Body of pancreas (tissue), 4 donors: ENCODE data around the gene PHF24. TPM values are rescaled to one million over a fixed set of nuclear protein-coding genes. Genes with fewer than 3 reads are reported as not detected.

Experiments used
- ATAC-seq: fragments of 150-250 bp; one replicate; pipeline ENCODE4 v1.9.1; 2016
- DNase-seq, 4 donors: peaks; one replicate each; pipeline ENCODE4 v3.0.0-alpha.2; 2019
- H3K27ac ChIP-seq, 4 donors: fragments of 200-600 bp; sonication (generic); 1 replicate in 3 of 4; 2 replicates in 1 of 4; pipeline versions ENCODE4 v1.5.1 to v1.6.1; 2016 to 2019; ENCODE audit warnings: mild to moderate bottlenecking in 1 of 4, mixed read lengths in 1 of 4, moderate library complexity in 1 of 4
- H3K27me3 ChIP-seq, 2 donors: fragments of 200-600 bp; sonication (generic); one replicate each; pipeline ENCODE4 v1.6.0; 2016; ENCODE audit warnings: mild to moderate bottlenecking in 1 of 2
- H3K36me3 ChIP-seq, 2 donors: fragments of 200-600 bp; sonication (generic); replicated peaks in 1 of 2; 2 replicates each; pipeline ENCODE4 v1.5.1; 2016; ENCODE audit warnings: low read depth in 2 of 2; ENCODE audit not compliant: insufficient read depth in 1 of 2
- H3K4me1 ChIP-seq: fragments of 200-600 bp; sonication (generic); one replicate; pipeline ENCODE4 v1.6.0; 2016
- H3K4me3 ChIP-seq, 2 donors: fragments of 200-600 bp; sonication (generic); 1 replicate in 1 of 2; 2 replicates in 1 of 2; pipeline ENCODE4 v1.5.1; 2016 to 2019
- H3K9me3 ChIP-seq, 3 donors: fragments of 200-600 bp; sonication (generic); 1 replicate in 2 of 3; 2 replicates in 1 of 3; pipeline ENCODE4 v1.5.1; 2016
- CTCF ChIP-seq, 7 experiments: fragments of 450-650 bp in 4 of 7; fragments of 200-600 bp in 3 of 7; sonication (generic) in 3 of 7; IDR thresholded peaks; one replicate each; pipeline ENCODE4 v1.5.1; 2016 to 2019; ENCODE audit warnings: antibody characterized with exemption in 7 of 7
- POLR2A ChIP-seq, 3 donors: fragments of 450-650 bp; IDR thresholded peaks; one replicate each; pipeline ENCODE4 v1.6.1; 2016; ENCODE audit warnings: antibody characterized with exemption in 3 of 3, mild to moderate bottlenecking in 2 of 3
- WGBS, 2 donors: methylation state at CpG; one replicate each; pipeline ENCODE4 v1.1.5; 2017; 5-methylcytosine and 5-hydroxymethylcytosine counted together
- intact Hi-C: fragments of 100-400 bp; cut with DNase I; formaldehyde crosslinking; loops from one replicate; pipeline ENCODE4 v1.15.1; 2023
- total RNA-seq, 2 donors: library from RNA; depleted of rRNA; stranded (reverse); fragments of >200 nt; gene quantifications; one replicate each; pipeline ENCODE4 v1.1.0, GENCODE V29; 2016

The PHF24 gene
- total RNA-seq, 2 donors from 2014 or later: 0.26 TPM; not detected in 1

GRCh38 chr9:34996181-34996904 lies 38.3 kb downstream of the PHF24 start:
- Histone ChIP-seq H3K36me3 (no peaks in the 10 kb centered on the region), H3K9me3 (no peaks in the 10 kb centered on the region), H3K27ac (no peak overlapping the region), H3K4me1 (peaks cover 22% of the 10 kb centered on the region), H3K27me3 (no peaks in the 10 kb centered on the region), H3K4me3 (no peak overlapping the region)
- TF ChIP-seq CTCF (IDR thresholded peaks at IDR 0.05): no peak
- TF ChIP-seq POLR2A (IDR thresholded peaks at IDR 0.05): no peak
- DNase-seq: no peak
- intact Hi-C loops: no loop called here
- ATAC-seq: no peak
- WGBS, 2 donors: 92 to 93% methylated on average over 26 of the region's 26 CpGs

DNA sequence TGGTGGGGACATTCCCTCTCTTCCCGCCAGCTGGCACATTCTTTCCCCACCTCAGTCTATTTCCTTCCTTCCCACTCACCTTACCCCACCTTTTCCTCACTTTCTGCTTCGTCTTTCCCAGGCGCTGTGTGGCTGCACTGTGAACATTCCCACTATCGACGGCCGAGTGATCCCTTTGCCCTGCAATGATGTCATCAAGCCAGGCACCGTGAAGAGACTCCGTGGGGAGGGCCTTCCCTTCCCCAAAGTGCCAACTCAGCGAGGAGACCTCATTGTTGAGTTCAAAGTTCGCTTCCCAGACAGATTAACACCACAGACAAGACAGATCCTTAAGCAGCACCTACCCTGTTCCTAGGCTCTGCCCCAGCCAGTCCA lies 38.8 kb downstream of the PHF24 start:
- DNase-seq (no peak), ATAC-seq (no peak)
- Histone ChIP-seq H3K4me3 (no peak overlapping the region), H3K9me3 (no peaks in the 10 kb centered on the region), H3K27me3 (no peaks in the 10 kb centered on the region), H3K36me3 (no peaks in the 10 kb centered on the region), H3K27ac (no peak overlapping the region), H3K4me1 (peaks cover 19% of the 10 kb centered on the region)
- 73 to 74% methylated on average over 9 to 10 of the region's 10 CpGs for WGBS, 2 donors
- intact Hi-C loops: no loop called here
- no peak for TF ChIP-seq CTCF (IDR thresholded peaks at IDR 0.05)
- TF ChIP-seq POLR2A (IDR thresholded peaks at IDR 0.05): no peak

GRCh38 chr9:34997379-34997781 lies 39.3 kb downstream of the PHF24 start:
- no peak for DNase-seq
- Histone ChIP-seq H3K27me3 (no peaks in the 10 kb centered on the region), H3K4me1 (peaks cover 14% of the 10 kb centered on the region), H3K36me3 (no peaks in the 10 kb centered on the region), H3K4me3 (no peak overlapping the region), H3K27ac (no peak overlapping the region), H3K9me3 (no peaks in the 10 kb centered on the region)
- no peak for ATAC-seq
- intact Hi-C loops: no loop called here
- TF ChIP-seq CTCF (IDR thresholded peaks at IDR 0.05) (no peak), POLR2A (IDR thresholded peaks at IDR 0.05) (no peak)

- 83 to 92% methylated on average over 3 of the region's 3 CpGs for WGBS, 2 donors
- H3K27ac ChIP-seq: no peak overlapping the region
- peaks cover 11% of the 10 kb centered on the region for H3K4me1 ChIP-seq
- no peak for DNase-seq
- no peak for ATAC-seq
- H3K4me3 ChIP-seq: no peak overlapping the region
- intact Hi-C loops: no loop called here
- TF ChIP-seq POLR2A (IDR thresholded peaks at IDR 0.05) (no peak), CTCF (IDR thresholded peaks at IDR 0.05) (no peak)
- no peaks in the 10 kb centered on the region for H3K27me3 ChIP-seq
- no peaks in the 10 kb centered on the region for H3K9me3 ChIP-seq
- H3K36me3 ChIP-seq: no peaks in the 10 kb centered on the region
Observed at GRCh38 chr9:34998266-34998665, 40.2 kb downstream of the PHF24 start.

GRCh38 chr9:34999576-34999975 lies 41.5 kb downstream of the PHF24 start:
- H3K36me3 ChIP-seq: no peaks in the 10 kb centered on the region
- TF ChIP-seq POLR2A (IDR thresholded peaks at IDR 0.05): no peak
- TF ChIP-seq CTCF (IDR thresholded peaks at IDR 0.05): no peak
- no peak overlapping the region for H3K27ac ChIP-seq
- no peaks in the 10 kb centered on the region for H3K27me3 ChIP-seq
- intact Hi-C loops: no loop called here
- no peak for ATAC-seq
- 100% methylated on average over 1 of the region's 2 CpGs; no CpG with 5 or more reads in 1 of the 2 donors for WGBS, 2 donors
- peaks cover 4% of the 10 kb centered on the region for H3K4me1 ChIP-seq
- DNase-seq: no peak
- H3K9me3 ChIP-seq: no peaks in the 10 kb centered on the region
- no peak overlapping the region for H3K4me3 ChIP-seq
